GM19240 (cell line): ENCODE results near the gene MET.
"Not testable (repeated sequence)": the region's sequence is repeated elsewhere in the genome, so short reads cannot be mapped to it uniquely, and the experiment has no call there.

Source experiments
- DNase-seq: peaks from one replicate; pipeline ENCODE4 v3.0.0; 2011; ENCODE audit warnings: low spot score; ENCODE audit not compliant: insufficient read length

MET gene

DNA sequence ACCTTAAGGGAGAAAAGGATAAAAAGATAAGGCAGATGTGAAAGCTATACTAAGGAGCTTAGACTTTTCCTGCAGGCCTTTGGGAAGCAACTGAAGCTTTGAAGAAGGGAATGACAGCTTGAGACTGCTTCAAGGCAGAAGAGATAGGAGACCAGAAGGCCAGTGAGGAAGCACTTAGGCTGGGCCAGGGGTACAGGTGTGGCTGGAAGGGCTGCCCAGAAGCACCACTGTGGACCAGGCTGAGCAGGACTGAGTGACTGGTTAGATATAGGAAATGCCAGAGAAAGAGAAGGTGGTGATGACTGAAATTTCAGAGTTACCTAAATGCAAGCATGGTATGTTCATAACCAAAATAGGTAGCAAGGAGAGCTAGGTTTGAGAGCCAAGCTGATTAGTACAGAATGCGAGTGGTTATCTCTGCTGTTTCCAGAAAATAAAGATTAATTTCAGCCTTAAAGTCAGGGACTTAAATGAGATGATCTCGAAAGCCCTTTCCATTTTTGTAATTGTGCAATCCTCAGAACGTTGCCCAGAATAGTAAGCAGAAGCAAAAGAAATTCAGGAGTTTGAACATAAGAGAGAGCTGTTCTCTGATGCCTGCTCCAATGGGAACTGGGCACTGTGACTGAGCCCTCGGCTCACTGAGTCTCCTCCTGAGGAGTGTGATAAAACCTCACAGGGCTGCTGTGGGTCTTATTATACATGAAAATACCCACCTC, 54.9 kb downstream of the MET start:
- no peak for DNase-seq

- no peak for DNase-seq
These were observed 55.5 kb downstream of the MET start for GRCh38 chr7:116727432-116728009.

DNA sequence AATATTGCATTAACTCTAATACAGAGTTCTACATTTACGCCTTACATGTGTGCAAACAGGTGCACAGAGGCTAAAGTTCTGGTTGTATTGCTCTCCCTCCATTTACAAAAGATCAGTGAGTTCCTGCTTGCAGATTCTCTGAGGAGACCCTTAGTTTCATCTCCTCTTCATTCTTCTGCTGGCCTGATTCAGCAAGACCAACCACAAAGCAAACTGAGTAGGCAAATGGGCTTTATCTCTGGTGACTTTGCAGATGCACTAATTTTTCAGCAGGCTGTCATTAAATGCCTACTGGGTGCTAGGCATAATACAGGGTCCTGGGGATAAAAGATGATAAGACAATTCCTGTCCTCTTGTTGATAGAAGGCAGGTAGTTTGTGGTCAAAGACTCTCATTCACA, 56.4 kb downstream of the MET start:
- DNase-seq: no peak

DNA sequence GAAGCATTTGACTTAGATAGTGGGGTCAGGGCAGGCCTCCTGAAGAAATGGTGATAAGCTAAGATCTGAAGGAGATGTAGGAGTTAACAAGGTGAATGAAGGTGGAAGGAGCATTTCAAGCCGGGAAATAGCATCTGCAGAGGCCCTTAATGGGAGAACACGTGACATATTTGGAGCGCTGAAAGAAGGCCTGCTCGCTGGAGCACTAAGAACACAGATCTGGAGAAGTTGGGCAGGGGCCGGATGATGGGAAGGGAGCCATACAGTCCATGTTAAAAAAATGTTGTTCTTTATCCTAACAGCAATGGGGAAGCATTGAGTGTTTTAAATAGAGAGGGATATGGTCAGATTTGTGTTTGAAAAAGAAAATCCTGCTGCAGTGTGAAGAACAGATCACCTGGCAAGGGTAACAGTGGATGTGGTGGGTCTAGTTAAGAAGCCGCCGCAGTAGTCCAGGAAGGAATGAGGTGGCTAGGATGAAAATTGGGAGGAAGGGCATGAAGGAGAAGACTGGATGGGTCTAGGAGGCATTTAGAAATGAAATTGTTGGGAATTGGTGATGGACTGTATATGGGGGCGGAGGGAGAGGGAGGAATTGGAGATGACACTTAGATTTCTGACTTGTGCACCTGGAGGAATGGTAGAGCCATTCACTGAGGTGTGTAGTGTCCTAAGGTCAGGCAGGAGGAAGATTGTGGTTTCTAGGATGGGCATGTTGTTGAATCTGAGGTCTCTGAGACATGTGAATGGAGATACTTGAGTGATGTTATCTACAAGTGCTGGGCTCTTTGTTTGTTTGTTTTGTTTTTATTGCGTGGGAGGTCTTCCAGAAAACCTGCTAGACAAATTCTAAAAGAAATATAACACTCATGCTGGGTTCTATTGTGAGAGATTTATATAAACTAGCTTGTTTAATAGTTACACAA, 58.4 kb downstream of the MET start:
- no peak for DNase-seq

- DNase-seq: no peak
These were observed 59.0 kb downstream of the MET start for GRCh38 chr7:116731023-116731395.

GRCh38 chr7:116731445-116732335, 59.7 kb downstream of the MET start:
- DNase-seq: no peak

GRCh38 chr7:116732788-116733694, 61.0 kb downstream of the MET start:
- DNase-seq: no peak

DNA sequence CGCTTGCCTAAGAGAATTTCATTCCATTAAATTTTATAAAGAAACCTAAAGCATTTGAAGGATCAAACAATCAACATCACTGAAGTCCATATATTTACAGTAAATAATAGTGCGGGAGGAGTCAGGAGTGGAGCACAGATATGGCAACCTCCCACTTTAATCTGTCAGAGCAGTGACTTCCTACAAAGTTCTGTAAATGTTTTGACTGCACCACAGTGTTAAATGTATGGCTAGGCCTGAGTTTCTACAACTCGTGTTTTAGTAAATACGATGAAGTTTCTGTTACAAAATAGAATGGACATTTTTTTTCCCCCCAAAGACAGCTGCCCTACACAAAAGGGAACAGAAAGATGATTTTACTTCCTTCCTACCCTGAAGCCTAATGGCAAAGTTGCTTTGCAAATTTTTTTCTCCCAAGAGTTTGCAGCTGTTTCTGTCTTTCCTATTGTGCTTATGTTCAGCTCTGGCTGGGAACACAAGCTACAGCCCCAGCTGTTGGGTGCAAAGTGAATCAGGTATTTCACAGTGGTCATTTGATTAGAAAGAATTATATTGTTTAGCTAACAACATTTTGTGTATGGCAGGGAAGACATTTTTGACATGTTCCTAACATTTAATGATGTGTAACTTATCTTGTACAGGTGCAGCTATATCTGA, 62.1 kb downstream of the MET start:
- DNase-seq: no peak

GRCh38 chr7:116734710-116735109, 62.7 kb downstream of the MET start:
- no peak for DNase-seq

GRCh38 chr7:116736927-116737715, 65.1 kb downstream of the MET start:
- DNase-seq: no peak

DNA sequence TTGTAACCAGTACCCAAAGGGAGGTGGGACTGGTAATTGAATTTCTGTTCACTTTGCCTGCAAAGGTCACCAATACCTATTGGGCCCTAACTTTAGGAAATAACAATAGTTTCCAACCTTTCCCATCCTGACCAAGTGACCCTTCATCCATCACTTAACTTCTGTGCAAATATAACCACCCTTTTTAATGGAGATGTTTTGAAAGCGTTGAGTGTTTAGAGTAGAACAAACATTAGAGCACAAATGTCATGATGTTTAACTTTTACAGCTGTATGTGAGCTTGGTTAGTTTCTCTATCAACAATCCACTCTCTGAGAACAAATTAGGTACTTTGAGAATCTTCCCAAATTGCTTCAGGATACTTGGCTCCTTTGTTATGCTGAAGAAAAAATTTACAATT, 66.4 kb downstream of the MET start:
- DNase-seq: no peak

DNA sequence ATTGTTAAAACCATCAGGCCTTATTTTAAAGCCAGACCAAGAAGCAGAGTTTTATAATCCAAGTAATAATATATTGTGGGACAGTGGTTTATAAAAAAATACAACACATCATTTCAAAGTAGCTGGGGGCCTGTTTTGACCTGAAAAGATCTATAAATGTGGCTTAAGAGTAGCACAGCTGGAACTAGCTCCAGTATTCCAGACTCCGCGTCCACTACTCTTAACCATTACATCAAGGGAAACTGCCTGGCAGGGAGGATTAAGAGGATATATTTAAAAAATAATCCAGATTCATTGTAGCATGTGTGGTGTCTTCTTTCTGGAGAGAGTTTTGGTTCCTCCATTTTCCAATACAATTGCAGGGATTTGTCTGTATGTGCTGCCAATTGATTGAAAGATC, 67.3 kb downstream of the MET start:
- DNase-seq: no peak

GRCh38 chr7:116740231-116740630, 68.2 kb downstream of the MET start:
- no peak for DNase-seq

DNA sequence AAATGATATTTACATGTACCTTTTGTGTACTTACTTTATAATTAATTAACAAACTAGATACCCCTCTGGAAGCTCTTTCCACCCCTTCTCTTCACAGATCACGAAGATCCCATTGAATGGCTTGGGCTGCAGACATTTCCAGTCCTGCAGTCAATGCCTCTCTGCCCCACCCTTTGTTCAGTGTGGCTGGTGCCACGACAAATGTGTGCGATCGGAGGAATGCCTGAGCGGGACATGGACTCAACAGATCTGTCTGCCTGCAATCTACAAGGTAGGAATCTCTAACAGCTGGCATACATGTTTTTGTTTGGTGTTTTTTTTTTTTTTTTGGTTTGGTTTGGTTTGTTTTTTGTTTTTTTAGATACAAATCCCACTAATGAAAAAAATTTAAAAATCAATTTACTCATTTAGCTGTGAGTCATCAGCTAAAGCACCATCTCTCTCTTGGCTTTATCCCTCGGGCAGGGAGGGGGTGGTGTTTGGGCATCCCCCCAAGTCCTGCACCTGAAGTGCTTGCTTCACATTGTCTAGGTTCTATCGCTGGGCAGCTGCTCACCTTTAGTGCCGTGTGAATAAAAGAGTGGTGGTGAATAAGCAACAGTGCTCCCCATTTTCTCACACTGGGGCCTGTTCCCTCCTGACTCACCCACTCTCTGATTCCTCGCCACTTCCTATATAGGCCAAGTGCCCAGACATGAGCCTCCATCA, 68.9 kb downstream of the MET start:
- DNase-seq: no peak

GRCh38 chr7:116741625-116742316, 69.8 kb downstream of the MET start:
- no peak for DNase-seq

DNA sequence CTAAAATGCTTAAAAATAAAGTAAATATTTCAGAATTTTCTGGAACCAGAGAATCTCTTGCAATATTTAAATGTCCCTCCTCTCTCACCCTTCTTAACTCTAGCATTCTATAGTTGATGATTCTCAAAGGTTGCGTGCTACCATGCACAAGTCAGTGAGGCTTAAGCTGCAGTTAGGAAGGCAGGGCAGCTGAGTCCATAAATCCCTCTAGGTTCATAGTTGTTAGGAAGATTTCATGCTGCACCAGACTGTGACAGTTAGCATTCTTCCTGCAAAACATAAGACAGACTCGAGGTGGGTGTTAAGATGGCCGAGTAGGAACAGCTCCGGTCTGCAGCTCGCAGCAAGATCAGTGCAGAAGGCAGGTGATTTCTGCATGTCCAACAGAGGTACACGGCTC, 70.6 kb downstream of the MET start:
- no peak for DNase-seq

GRCh38 chr7:116743835-116744234, 71.8 kb downstream of the MET start:
- not testable (repeated sequence) for DNase-seq

- DNase-seq: not testable (repeated sequence)
These were observed 74.4 kb downstream of the MET start for GRCh38 chr7:116746388-116746787.
